GM19025 (cell line): ENCODE results near the gene TNFRSF17.
"Not testable (repeated sequence)": the region's sequence is repeated elsewhere in the genome, so short reads cannot be mapped to it uniquely, and the experiment has no call there.

Experiments used
- ATAC-seq: cut with Tn5 transposase; IDR thresholded peaks from one replicate; pipeline ENCODE4 v1.9.1; 2021; ENCODE audit warnings: mild to moderate bottlenecking, low read depth, moderate library complexity; ENCODE audit not compliant: unreplicated experiment

The TNFRSF17 gene

GRCh38 chr16:11964761-11965551 lies at the start of gene TNFRSF17:
TSS of gene TNFRSF17 (plus strand) at chr16:11965210. CDS start at chr16:11965325, 115 bp downstream.
- peak; percentile 79 for ATAC-seq

- peak; percentile 83 for ATAC-seq
Measured at GRCh38 chr16:11915644-11916523, 49.1 kb upstream of the TNFRSF17 start, which contains the start of gene GSPT1. TSS of gene GSPT1 (minus strand) at chr16:11915956. CDS start at chr16:11915720, 236 bp downstream.

- no peak for ATAC-seq
Measured at GRCh38 chr16:11916524-11917285, 48.3 kb upstream of the TNFRSF17 start.

- ATAC-seq: not testable (repeated sequence)
Measured at GRCh38 chr16:11924046-11924445, 41.0 kb upstream of the TNFRSF17 start.

GRCh38 chr16:11927350-11927749 lies 37.7 kb upstream of the TNFRSF17 start:
- ATAC-seq: not testable (repeated sequence)

GRCh38 chr16:11941945-11942344 lies 23.1 kb upstream of the TNFRSF17 start, which contains the start of gene NPIPB2:
TSS of gene NPIPB2 (minus strand) at chr16:11942045. CDS start at chr16:11942045, 0 bp downstream.
- not testable (repeated sequence) for ATAC-seq

- no peak for ATAC-seq
Measured at GRCh38 chr16:11946433-11946832, 18.6 kb upstream of the TNFRSF17 start.

GRCh38 chr16:11948819-11949218 lies 16.2 kb upstream of the TNFRSF17 start:
- ATAC-seq: no peak

- no peak for ATAC-seq
Measured at GRCh38 chr16:11949527-11949926, 15.5 kb upstream of the TNFRSF17 start.

GRCh38 chr16:11950388-11950787 lies 14.6 kb upstream of the TNFRSF17 start:
- ATAC-seq: no peak

- ATAC-seq: not testable (repeated sequence)
Measured at GRCh38 chr16:11953576-11953975, 11.4 kb upstream of the TNFRSF17 start.

- no peak for ATAC-seq
Measured at GRCh38 chr16:11955713-11956123, 9.3 kb upstream of the TNFRSF17 start.

GRCh38 chr16:11956558-11956957 lies 8.5 kb upstream of the TNFRSF17 start:
- no peak for ATAC-seq

GRCh38 chr16:11957591-11958395 lies 7.2 kb upstream of the TNFRSF17 start:
- ATAC-seq: no peak

GRCh38 chr16:11962457-11962856 lies 2.6 kb upstream of the TNFRSF17 start:
- ATAC-seq: not testable (repeated sequence)

GRCh38 chr16:11962978-11963377 lies 2.0 kb upstream of the TNFRSF17 start:
- ATAC-seq: not testable (repeated sequence)

- no peak for ATAC-seq
Measured at GRCh38 chr16:11963706-11964105, 1.3 kb upstream of the TNFRSF17 start.

- ATAC-seq: no peak
Measured at GRCh38 chr16:11966173-11966572, 1.2 kb downstream of the TNFRSF17 start.

GRCh38 chr16:11967195-11967911 lies 2.3 kb downstream of the TNFRSF17 start:
- ATAC-seq: no peak
